C4-2B (cell line): ENCODE measurements around the gene COL1A1.

Experiments used
- ZFX ChIP-seq: fragments of 450-650 bp; IDR thresholded peaks from 2 replicates; pipeline ENCODE4 v1.6.1; 2017
- TF ChIP-seq, protein P1 (sequence below): fragments of 450-650 bp; conservative IDR thresholded peaks from 2 replicates; pipeline ENCODE4 v1.5.1; 2017; ENCODE audit warnings: mild to moderate bottlenecking

DNA sequence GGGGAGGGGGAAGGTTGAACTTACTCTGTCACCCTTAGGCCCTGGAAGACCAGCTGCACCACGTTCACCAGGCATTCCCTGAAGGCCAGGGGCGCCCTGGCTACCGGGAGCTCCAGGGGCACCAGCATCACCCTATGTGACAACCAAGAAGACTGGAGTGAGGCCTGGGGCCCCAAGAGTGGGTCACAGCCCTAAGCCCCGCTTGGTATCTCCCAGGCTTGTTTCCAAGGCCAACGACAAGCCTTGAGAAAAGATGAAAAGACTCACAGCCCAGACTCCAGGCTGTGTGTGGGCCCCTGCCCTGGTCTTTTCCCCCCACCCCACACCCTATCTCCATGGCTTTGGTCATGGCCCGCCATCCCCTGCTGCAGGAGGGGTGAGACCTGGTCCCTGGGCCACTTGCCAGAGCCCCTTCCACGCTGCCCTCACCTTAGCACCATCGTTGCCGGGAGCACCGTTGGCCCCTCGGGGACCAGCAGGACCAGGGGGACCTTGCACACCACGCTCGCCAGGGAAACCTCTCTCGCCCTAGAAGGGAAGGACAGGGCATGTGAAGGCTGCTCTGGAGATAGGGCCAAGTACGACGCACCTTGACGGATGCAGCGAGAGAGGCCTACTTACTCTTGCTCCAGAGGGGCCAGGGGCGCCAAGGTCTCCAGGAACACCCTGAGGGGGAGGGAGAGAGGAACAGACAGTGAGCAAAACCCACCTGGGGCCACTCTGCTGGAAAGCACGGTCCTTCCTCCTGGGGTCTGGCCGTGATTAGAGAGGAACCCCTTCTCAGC, 9.9 kb downstream of the COL1A1 start:
- TF ChIP-seq, protein P1, sequence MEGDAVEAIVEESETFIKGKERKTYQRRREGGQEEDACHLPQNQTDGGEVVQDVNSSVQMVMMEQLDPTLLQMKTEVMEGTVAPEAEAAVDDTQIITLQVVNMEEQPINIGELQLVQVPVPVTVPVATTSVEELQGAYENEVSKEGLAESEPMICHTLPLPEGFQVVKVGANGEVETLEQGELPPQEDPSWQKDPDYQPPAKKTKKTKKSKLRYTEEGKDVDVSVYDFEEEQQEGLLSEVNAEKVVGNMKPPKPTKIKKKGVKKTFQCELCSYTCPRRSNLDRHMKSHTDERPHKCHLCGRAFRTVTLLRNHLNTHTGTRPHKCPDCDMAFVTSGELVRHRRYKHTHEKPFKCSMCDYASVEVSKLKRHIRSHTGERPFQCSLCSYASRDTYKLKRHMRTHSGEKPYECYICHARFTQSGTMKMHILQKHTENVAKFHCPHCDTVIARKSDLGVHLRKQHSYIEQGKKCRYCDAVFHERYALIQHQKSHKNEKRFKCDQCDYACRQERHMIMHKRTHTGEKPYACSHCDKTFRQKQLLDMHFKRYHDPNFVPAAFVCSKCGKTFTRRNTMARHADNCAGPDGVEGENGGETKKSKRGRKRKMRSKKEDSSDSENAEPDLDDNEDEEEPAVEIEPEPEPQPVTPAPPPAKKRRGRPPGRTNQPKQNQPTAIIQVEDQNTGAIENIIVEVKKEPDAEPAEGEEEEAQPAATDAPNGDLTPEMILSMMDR = no peak
- no peak for TF ChIP-seq ZFX
